ENCODE results near the gene CEP70. TPM values are rescaled to one million over a fixed set of nuclear protein-coding genes. Genes with fewer than 3 reads are reported as not detected.
"Not testable (repeated sequence)": the region's sequence is repeated elsewhere in the genome, so short reads cannot be mapped to it uniquely, and the experiment has no call there.

The CEP70 gene
- polyA plus RNA-seq, 2 of the 4 experiments (the other 2 are of a cell fraction) = 16.5 to 17.1 TPM

DNA sequence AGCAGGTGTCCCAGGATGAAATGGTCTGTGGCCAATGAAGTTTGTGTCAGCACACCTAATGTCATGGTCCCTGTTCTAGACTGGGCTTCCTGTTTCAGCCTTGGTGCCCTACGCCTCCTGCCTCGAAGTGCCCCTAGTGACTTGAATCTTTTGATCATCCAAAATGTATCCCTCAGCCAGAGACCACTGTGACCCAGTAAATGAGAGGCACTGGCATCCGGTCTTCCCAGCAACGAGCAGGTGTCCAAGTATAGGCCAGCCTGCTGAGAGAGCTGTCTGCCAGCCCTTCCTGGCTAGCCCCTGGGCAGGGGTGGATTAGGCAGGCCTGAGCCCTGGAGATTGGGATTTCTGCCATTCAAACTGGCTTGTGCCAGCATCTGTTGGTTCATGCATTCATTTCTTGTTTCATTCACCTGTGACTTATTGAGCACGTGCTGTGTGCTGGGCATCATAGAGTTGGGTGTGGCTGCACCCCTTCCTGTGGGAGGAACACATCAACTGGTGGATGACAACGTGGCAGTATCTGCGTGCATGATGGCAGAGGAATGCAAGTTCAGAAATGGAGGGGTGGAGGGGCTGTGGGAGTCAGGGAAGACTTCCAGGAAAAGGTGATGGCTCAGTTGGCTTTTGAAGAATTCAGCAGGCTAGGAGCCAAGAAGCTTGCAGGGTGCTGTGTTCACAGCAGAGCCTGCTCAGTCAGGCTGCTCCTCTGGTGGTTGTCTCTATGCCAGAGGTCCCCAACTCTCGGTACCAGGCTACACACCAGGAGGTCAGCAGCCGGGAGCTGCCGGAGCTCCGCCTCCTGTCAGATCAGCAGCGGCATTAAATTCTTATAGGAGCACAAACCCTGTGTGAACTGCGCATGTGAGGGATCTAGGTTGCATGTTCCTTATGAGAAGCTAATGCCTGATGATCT is 138.0 kb downstream of the CEP70 start:
- FAIRE-seq = no peak
- Histone ChIP-seq H3K4me3 (no peak overlapping the region), H3K9me3 (no peaks in the 10 kb centered on the region), H3K27ac (no peak overlapping the region), H3K4me2 (no peak overlapping the region), H3K4me1 (no peaks in the 10 kb centered on the region)
- CTCF ChIA-PET = interaction anchor here (0.6 to 2.3 kb wide), 3 partner anchors 38 to 459 kb away, joined by 3 to 10 read pairs (median 3); no protein-coding TSS in a partner anchor
- TF ChIP-seq FOXS1 (CRISPR knock-in tag; IDR thresholded peaks at IDR 0.05) = no peak
- TF ChIP-seq TFCP2L1 (CRISPR knock-in tag; IDR thresholded peaks at IDR 0.05) = no peak
- TF ChIP-seq PHF8 (IDR thresholded peaks at IDR 0.05; ENCODE audit: borderline replicate concordance, low read depth) = no peak
- TF ChIP-seq, protein P1, sequence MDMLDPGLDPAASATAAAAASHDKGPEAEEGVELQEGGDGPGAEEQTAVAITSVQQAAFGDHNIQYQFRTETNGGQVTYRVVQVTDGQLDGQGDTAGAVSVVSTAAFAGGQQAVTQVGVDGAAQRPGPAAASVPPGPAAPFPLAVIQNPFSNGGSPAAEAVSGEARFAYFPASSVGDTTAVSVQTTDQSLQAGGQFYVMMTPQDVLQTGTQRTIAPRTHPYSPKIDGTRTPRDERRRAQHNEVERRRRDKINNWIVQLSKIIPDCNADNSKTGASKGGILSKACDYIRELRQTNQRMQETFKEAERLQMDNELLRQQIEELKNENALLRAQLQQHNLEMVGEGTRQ (IDR thresholded peaks at IDR 0.05) = no peak
- WGBS (ENCODE audit: missing lambda C conversion rate) = 65% methylated on average over 8 of the region's 13 CpGs
- ATAC-seq = no peak
- DNase-seq (ENCODE audit: low read depth in 1 of 2, low spot score in 1 of 2) = no peak
- POLR2A ChIA-PET = no interaction called here

- H3K27ac ChIP-seq; FAIRE-seq; POLR2A ChIA-PET; CTCF ChIA-PET; ATAC-seq; DNase-seq (ENCODE audit: low read depth in 1 of 2, low spot score in 1 of 2); H3K4me3 ChIP-seq; H3K4me1 ChIP-seq; H3K4me2 ChIP-seq; H3K9me3 ChIP-seq: not testable (repeated sequence)
- WGBS (ENCODE audit: missing lambda C conversion rate) = 70% methylated on average over 7 of the region's 8 CpGs
Observed at GRCh38 chr3:138453940-138454339, 140.1 kb downstream of the CEP70 start.

GRCh38 chr3:138452436-138452835 is 141.6 kb downstream of the CEP70 start:
- DNase-seq (ENCODE audit: low read depth in 1 of 2, low spot score in 1 of 2) (no peak), ATAC-seq (no peak), FAIRE-seq (no peak)
- no peaks in the 10 kb centered on the region for H3K9me3 ChIP-seq
- TF ChIP-seq HES2 (IDR thresholded peaks at IDR 0.05) (no peak), HEYL (CRISPR knock-in tag; IDR thresholded peaks at IDR 0.05) (no peak), NPAS2 (CRISPR knock-in tag; IDR thresholded peaks at IDR 0.05; ENCODE audit: borderline replicate concordance) (no peak), ZSCAN20 (CRISPR knock-in tag; IDR thresholded peaks at IDR 0.05) (no peak), KDM5A (IDR thresholded peaks at IDR 0.05) (no peak), BHLHE40 (IDR thresholded peaks at IDR 0.05; ENCODE audit: low read depth, low read length) (no peak), MYC (IDR thresholded peaks at IDR 0.05; ENCODE audit: borderline replicate concordance, low read length) (no peak), RAD21 (conservative IDR thresholded peaks at IDR 0.05 in 1 of 2, IDR thresholded peaks at IDR 0.05 in 1 of 2) (no peak), TP53 (CRISPR knock-in tag; IDR thresholded peaks at IDR 0.05) (no peak), PBX3 (IDR thresholded peaks at IDR 0.05) (no peak), PHF8 (IDR thresholded peaks at IDR 0.05; ENCODE audit: borderline replicate concordance, low read depth) (no peak), SREBF2 (IDR thresholded peaks at IDR 0.05) (no peak), FOSL2 (IDR thresholded peaks at IDR 0.05) (no peak), FOSL2 (CRISPR knock-in tag; IDR thresholded peaks at IDR 0.05) (no peak), CBX8 (IDR thresholded peaks at IDR 0.05) (no peak), MAX (IDR thresholded peaks at IDR 0.05) (no peak), ZFP36 (IDR thresholded peaks at IDR 0.05; ENCODE audit: borderline replicate concordance, partially characterized antibody) (no peak), EP300 (IDR thresholded peaks at IDR 0.05) (no peak)
- TF ChIP-seq, protein P2, sequence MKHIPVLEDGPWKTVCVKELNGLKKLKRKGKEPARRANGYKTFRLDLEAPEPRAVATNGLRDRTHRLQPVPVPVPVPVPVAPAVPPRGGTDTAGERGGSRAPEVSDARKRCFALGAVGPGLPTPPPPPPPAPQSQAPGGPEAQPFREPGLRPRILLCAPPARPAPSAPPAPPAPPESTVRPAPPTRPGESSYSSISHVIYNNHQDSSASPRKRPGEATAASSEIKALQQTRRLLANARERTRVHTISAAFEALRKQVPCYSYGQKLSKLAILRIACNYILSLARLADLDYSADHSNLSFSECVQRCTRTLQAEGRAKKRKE (CRISPR knock-in tag; IDR thresholded peaks at IDR 0.05; ENCODE audit: low read depth) = no peak
- TF ChIP-seq, protein P1 (IDR thresholded peaks at IDR 0.05) = no peak
- ChIA-PET POLR2A (no interaction called here), CTCF (interaction anchor here (0.5 to 1.4 kb wide), 3 partner anchors 35 to 463 kb away, joined by 3 read pairs; no protein-coding TSS in a partner anchor)
- no peak overlapping the region for H3K4me3 ChIP-seq
- 75% methylated on average over 4 of the region's 6 CpGs for WGBS (ENCODE audit: missing lambda C conversion rate)
- H3K27ac ChIP-seq = no peak overlapping the region
- H3K4me2 ChIP-seq = no peak overlapping the region
- no peaks in the 10 kb centered on the region for H3K4me1 ChIP-seq
